ENCODE data around the gene FLAD1.

Gene FLAD1

GRCh38 chr1:155030899-155031298 lies 47.8 kb downstream of the FLAD1 start:
- no peak overlapping the region for H2AK5ac ChIP-seq (ENCODE audit: low read length)
- H3K9me3 ChIP-seq (ENCODE audit: insufficient read depth, low read depth, low read length) = no peaks in the 10 kb centered on the region
- no peaks in the 10 kb centered on the region for H3K79me2 ChIP-seq (ENCODE audit: control insufficient read depth, insufficient read depth, low read length, poor library complexity)
- DNase-seq = no peak
- peaks cover 4% of the 10 kb centered on the region for H3K79me1 ChIP-seq (ENCODE audit: low read length)
- no peak overlapping the region for H2AFZ ChIP-seq (ENCODE audit: insufficient read depth, low read length, poor library complexity)
- no peak overlapping the region for H3K4me2 ChIP-seq (ENCODE audit: low read length)
- no peak overlapping the region for H2BK5ac ChIP-seq (ENCODE audit: low read depth, low read length, poor library complexity)
- no peaks in the 10 kb centered on the region for H3K27me3 ChIP-seq (ENCODE audit: insufficient read depth, low read length)
- no peak overlapping the region for H3K23ac ChIP-seq (ENCODE audit: low read length)
- H3K4ac ChIP-seq (ENCODE audit: low read depth, low read length) = no peak overlapping the region
- no peak overlapping the region for H2BK12ac ChIP-seq (ENCODE audit: low read length)
- H4K91ac ChIP-seq (ENCODE audit: low read depth, low read length) = no peak overlapping the region
- no peak overlapping the region for H3K27ac ChIP-seq (ENCODE audit: low read depth, low read length)
- H2BK120ac ChIP-seq (ENCODE audit: insufficient read depth, low read length, poor library complexity) = no peak overlapping the region
- no peak overlapping the region for H3K9ac ChIP-seq (ENCODE audit: low read length)
- WGBS (ENCODE audit: extremely low coverage, insufficient coverage, insufficient read length) = no CpG with 5 or more reads among the region's 11 CpGs
- no peak overlapping the region for H3K4me3 ChIP-seq (ENCODE audit: low read depth, low read length)
- H3K4me1 ChIP-seq (ENCODE audit: control insufficient read depth in 1 of 2, insufficient read depth in 2 of 2, low read length in 2 of 2) = peaks cover 7 to 8% of the 10 kb centered on the region in 2 experiments
- no peak overlapping the region for H4K8ac ChIP-seq (ENCODE audit: low read depth, low read length)
- H3K18ac ChIP-seq (ENCODE audit: low read length) = no peak overlapping the region
- no peaks in the 10 kb centered on the region for H3K36me3 ChIP-seq (ENCODE audit: control insufficient read depth in 1 of 2, insufficient read depth in 2 of 2, low read length in 2 of 2)
- no peak overlapping the region for H3K14ac ChIP-seq (ENCODE audit: low read length)
- H4K12ac ChIP-seq (ENCODE audit: low read depth, low read length) = no peak overlapping the region

- no peak overlapping the region for H2BK5ac ChIP-seq (ENCODE audit: low read depth, low read length, poor library complexity)
- no peak overlapping the region for H3K4me3 ChIP-seq (ENCODE audit: low read depth, low read length)
- H3K79me1 ChIP-seq (ENCODE audit: low read length) = no peaks in the 10 kb centered on the region
- H3K9me3 ChIP-seq (ENCODE audit: insufficient read depth, low read depth, low read length) = no peaks in the 10 kb centered on the region
- no peak overlapping the region for H3K18ac ChIP-seq (ENCODE audit: low read length)
- H2BK12ac ChIP-seq (ENCODE audit: low read length) = no peak overlapping the region
- no peak overlapping the region for H2BK120ac ChIP-seq (ENCODE audit: insufficient read depth, low read length, poor library complexity)
- H3K4ac ChIP-seq (ENCODE audit: low read depth, low read length) = no peak overlapping the region
- no peaks in the 10 kb centered on the region for H3K36me3 ChIP-seq (ENCODE audit: control insufficient read depth in 1 of 2, insufficient read depth in 2 of 2, low read length in 2 of 2)
- no peak overlapping the region for H3K14ac ChIP-seq (ENCODE audit: low read length)
- H2AK5ac ChIP-seq (ENCODE audit: low read length) = no peak overlapping the region
- no peak overlapping the region for H3K9ac ChIP-seq (ENCODE audit: low read length)
- no peak overlapping the region for H3K27ac ChIP-seq (ENCODE audit: low read depth, low read length)
- no peaks in the 10 kb centered on the region for H3K27me3 ChIP-seq (ENCODE audit: insufficient read depth, low read length)
- DNase-seq = no peak
- H4K8ac ChIP-seq (ENCODE audit: low read depth, low read length) = no peak overlapping the region
- H3K4me1 ChIP-seq (ENCODE audit: control insufficient read depth in 1 of 2, insufficient read depth in 2 of 2, low read length in 2 of 2) = peaks cover 0 to 3% of the 10 kb centered on the region in 2 experiments
- no peak overlapping the region for H3K4me2 ChIP-seq (ENCODE audit: low read length)
- H3K79me2 ChIP-seq (ENCODE audit: control insufficient read depth, insufficient read depth, low read length, poor library complexity) = no peaks in the 10 kb centered on the region
- no peak overlapping the region for H2AFZ ChIP-seq (ENCODE audit: insufficient read depth, low read length, poor library complexity)
- H3K23ac ChIP-seq (ENCODE audit: low read length) = no peak overlapping the region
- no CpG with 5 or more reads among the region's 12 CpGs for WGBS (ENCODE audit: extremely low coverage, insufficient coverage, insufficient read length)
- H4K12ac ChIP-seq (ENCODE audit: low read depth, low read length) = no peak overlapping the region
- no peak overlapping the region for H4K91ac ChIP-seq (ENCODE audit: low read depth, low read length)
These were observed 49.7 kb downstream of the FLAD1 start for GRCh38 chr1:155032886-155033285.

- DNase-seq = no peak
- Histone ChIP-seq H2BK120ac (ENCODE audit: insufficient read depth, low read length, poor library complexity) (no peak within 1 kb of the TSS), H2BK5ac (ENCODE audit: low read depth, low read length, poor library complexity) (no peak within 1 kb of the TSS), H3K9me3 (ENCODE audit: insufficient read depth, low read depth, low read length) (no peaks in the 10 kb centered on the region), H3K36me3 (ENCODE audit: control insufficient read depth in 1 of 2, insufficient read depth in 2 of 2, low read length in 2 of 2) (no peaks in the 10 kb centered on the region), H3K14ac (ENCODE audit: low read length) (no peak within 1 kb of the TSS), H3K4me2 (ENCODE audit: low read length) (no peak within 1 kb of the TSS), H3K4me1 (ENCODE audit: control insufficient read depth in 1 of 2, insufficient read depth in 2 of 2, low read length in 2 of 2) (peaks cover 6 to 9% of the 10 kb centered on the region in 2 experiments), H2AFZ (ENCODE audit: insufficient read depth, low read length, poor library complexity) (no peak within 1 kb of the TSS), H3K79me1 (ENCODE audit: low read length) (no peaks in the 10 kb centered on the region), H3K4me3 (ENCODE audit: low read depth, low read length) (no peak within 1 kb of the TSS), H4K91ac (ENCODE audit: low read depth, low read length) (no peak within 1 kb of the TSS), H3K9ac (ENCODE audit: low read length) (no peak within 1 kb of the TSS), H3K4ac (ENCODE audit: low read depth, low read length) (no peak within 1 kb of the TSS), H3K27ac (ENCODE audit: low read depth, low read length) (no peak within 1 kb of the TSS), H3K23ac (ENCODE audit: low read length) (no peak within 1 kb of the TSS), H3K79me2 (ENCODE audit: control insufficient read depth, insufficient read depth, low read length, poor library complexity) (no peaks in the 10 kb centered on the region), H3K18ac (ENCODE audit: low read length) (no peak within 1 kb of the TSS), H2AK5ac (ENCODE audit: low read length) (no peak within 1 kb of the TSS), H2BK12ac (ENCODE audit: low read length) (no peak within 1 kb of the TSS), H3K27me3 (ENCODE audit: insufficient read depth, low read length) (no peaks in the 10 kb centered on the region), H4K8ac (ENCODE audit: low read depth, low read length) (no peak within 1 kb of the TSS), H4K12ac (ENCODE audit: low read depth, low read length) (no peak within 1 kb of the TSS)
- WGBS (ENCODE audit: extremely low coverage, insufficient coverage, insufficient read length) = no CpG with 5 or more reads among the region's 9 CpGs
These were observed 50.4 kb downstream of the FLAD1 start, which contains the start of the genes DCST1 and DCST2 for GRCh38 chr1:155033524-155033923. Gene DCST1, plus strand, starts transcription at chr1:155033824. Its CDS starts 213 bp downstream, at chr1:155034037. Gene DCST2, minus strand, starts transcription at chr1:155033781. Its CDS starts 80 bp downstream, at chr1:155033701.

- Histone ChIP-seq H3K79me1 (ENCODE audit: low read length) (no peaks in the 10 kb centered on the region), H3K23ac (ENCODE audit: low read length) (no peak overlapping the region), H2BK120ac (ENCODE audit: insufficient read depth, low read length, poor library complexity) (no peak overlapping the region), H3K4me3 (ENCODE audit: low read depth, low read length) (no peak overlapping the region), H4K91ac (ENCODE audit: low read depth, low read length) (no peak overlapping the region), H2AK5ac (ENCODE audit: low read length) (no peak overlapping the region), H3K18ac (ENCODE audit: low read length) (no peak overlapping the region), H3K4me1 (ENCODE audit: control insufficient read depth in 1 of 2, insufficient read depth in 2 of 2, low read length in 2 of 2) (peaks cover 9% of the 10 kb centered on the region in 2 experiments), H2BK5ac (ENCODE audit: low read depth, low read length, poor library complexity) (no peak overlapping the region), H3K79me2 (ENCODE audit: control insufficient read depth, insufficient read depth, low read length, poor library complexity) (no peaks in the 10 kb centered on the region), H3K36me3 (ENCODE audit: control insufficient read depth in 1 of 2, insufficient read depth in 2 of 2, low read length in 2 of 2) (no peaks in the 10 kb centered on the region), H2BK12ac (ENCODE audit: low read length) (no peak overlapping the region), H3K27ac (ENCODE audit: low read depth, low read length) (no peak overlapping the region), H4K12ac (ENCODE audit: low read depth, low read length) (no peak overlapping the region), H2AFZ (ENCODE audit: insufficient read depth, low read length, poor library complexity) (no peak overlapping the region), H3K4ac (ENCODE audit: low read depth, low read length) (no peak overlapping the region), H3K14ac (ENCODE audit: low read length) (no peak overlapping the region), H4K8ac (ENCODE audit: low read depth, low read length) (no peak overlapping the region), H3K9me3 (ENCODE audit: insufficient read depth, low read depth, low read length) (no peaks in the 10 kb centered on the region), H3K4me2 (ENCODE audit: low read length) (no peak overlapping the region), H3K9ac (ENCODE audit: low read length) (no peak overlapping the region), H3K27me3 (ENCODE audit: insufficient read depth, low read length) (no peaks in the 10 kb centered on the region)
- no peak for DNase-seq
- no CpG with 5 or more reads among the region's 20 CpGs for WGBS (ENCODE audit: extremely low coverage, insufficient coverage, insufficient read length)
These were observed 51.4 kb downstream of the FLAD1 start for GRCh38 chr1:155034318-155035208.

Measured in trophoblast cell (in vitro differentiated cells and primary cell).